CD14-positive monocyte (primary cell): ENCODE data around the gene ARVCF. TPM values are rescaled to one million over a fixed set of nuclear protein-coding genes. Genes with fewer than 3 reads are reported as not detected.

Experiments
- DNase-seq, 3 donors: peaks; one replicate each; pipeline ENCODE4 v3.0.0-alpha.2; 2011 to 2022
- H2AFZ ChIP-seq: 2 replicates; pipeline ENCODE4 v1.6.0; 2012; ENCODE audit warnings: mild to moderate bottlenecking, low read depth, low read length, inconsistent platforms; ENCODE audit not compliant: insufficient read depth, poor library complexity, severe bottlenecking
- H3K27ac ChIP-seq, 2 donors: 1 replicate in 1 of 2; 2 replicates in 1 of 2; pipeline ENCODE4 v1.5.1; 2012 to 2013; ENCODE audit warnings: low read length in 2 of 2, control low read depth in 1 of 2, inconsistent platforms in 1 of 2, low read depth in 1 of 2, mild to moderate bottlenecking in 1 of 2
- H3K27me3 ChIP-seq, 2 donors: one replicate each; pipeline versions ENCODE4 v1.6.0 to v1.6.1; 2011 to 2013; ENCODE audit warnings: low read length in 2 of 2; ENCODE audit not compliant: control insufficient read depth in 2 of 2, insufficient read depth in 2 of 2
- H3K36me3 ChIP-seq, 2 donors: replicated peaks in 1 of 2; 1 replicate in 1 of 2; 2 replicates in 1 of 2; pipeline versions ENCODE4 v1.5.1 to v1.6.1; 2012 to 2013; ENCODE audit warnings: low read length in 2 of 2, control low read depth in 1 of 2, inconsistent platforms in 1 of 2, mild to moderate bottlenecking in 1 of 2; ENCODE audit not compliant: insufficient read depth in 2 of 2, control insufficient read depth in 1 of 2
- H3K4me1 ChIP-seq, 2 donors: 1 replicate in 1 of 2; 2 replicates in 1 of 2; pipeline versions ENCODE4 v1.5.1 to v1.6.1; 2012 to 2013; ENCODE audit warnings: low read length in 2 of 2, control low read depth in 1 of 2, inconsistent platforms in 1 of 2, mild to moderate bottlenecking in 1 of 2, moderate library complexity in 1 of 2; ENCODE audit not compliant: insufficient read depth in 2 of 2, control insufficient read depth in 1 of 2
- H3K4me2 ChIP-seq: replicated peaks from 2 replicates; pipeline ENCODE3; 2012; ENCODE audit warnings: low read length, moderate library complexity, mild to moderate bottlenecking; ENCODE audit not compliant: poor library complexity, severe bottlenecking; ENCODE audit errors: extremely low read depth
- H3K4me3 ChIP-seq, 3 experiments: fragments of 200-600 bp in 1 of 3; sonication (generic) in 1 of 3; replicated peaks in 1 of 3; 1 replicate in 2 of 3; 2 replicates in 1 of 3; pipeline ENCODE4 v1.5.1; 2011 to 2013; ENCODE audit warnings: low read length in 3 of 3, mild to moderate bottlenecking in 3 of 3, control low read depth in 2 of 3, low read depth in 2 of 3, inconsistent platforms in 1 of 3, moderate library complexity in 1 of 3
- H3K79me2 ChIP-seq: 2 replicates; pipeline ENCODE4 v1.6.0; 2012; ENCODE audit warnings: mild to moderate bottlenecking, control low read depth, inconsistent platforms, low read length, moderate library complexity; ENCODE audit not compliant: insufficient read depth
- H3K9ac ChIP-seq: 2 replicates; pipeline ENCODE4 v1.6.0; 2017; ENCODE audit warnings: low read length, mild to moderate bottlenecking; ENCODE audit not compliant: insufficient read depth, poor library complexity, severe bottlenecking
- H3K9me3 ChIP-seq, 2 donors: replicated peaks in 1 of 2; 1 replicate in 1 of 2; 2 replicates in 1 of 2; pipeline versions ENCODE4 v1.5.1 to v1.6.1; 2012 to 2013; ENCODE audit warnings: low read length in 2 of 2, control low read depth in 1 of 2; ENCODE audit not compliant: control insufficient read depth in 1 of 2, insufficient read depth in 1 of 2
- H4K20me1 ChIP-seq: 2 replicates; pipeline ENCODE4 v1.6.0; 2012; ENCODE audit warnings: mild to moderate bottlenecking, low read length, control low read depth, moderate library complexity; ENCODE audit not compliant: insufficient read depth
- H3K27ac Mint-ChIP-seq, 7 donors: one replicate each; pipeline ENCODE4 v1.8.0; 2020; ENCODE audit warnings: mild to moderate bottlenecking in 7 of 7, mixed read lengths in 7 of 7, moderate library complexity in 6 of 7, inconsistent platforms in 2 of 7
- H3K27me3 Mint-ChIP-seq, 3 donors: one replicate each; pipeline ENCODE4 v1.8.0; 2021 to 2022; ENCODE audit warnings: low read depth in 3 of 3, mild to moderate bottlenecking in 3 of 3, mixed read lengths in 3 of 3, moderate library complexity in 3 of 3, inconsistent platforms in 1 of 3
- H3K36me3 Mint-ChIP-seq, 2 donors: one replicate each; pipeline ENCODE4 v1.8.0; 2020; ENCODE audit warnings: mixed read lengths in 2 of 2, inconsistent platforms in 1 of 2, mild to moderate bottlenecking in 1 of 2
- H3K4me1 Mint-ChIP-seq: one replicate; pipeline ENCODE4 v1.8.0; 2020; ENCODE audit warnings: mild to moderate bottlenecking, mixed read lengths
- H3K4me3 Mint-ChIP-seq, 2 donors: one replicate each; pipeline ENCODE4 v1.8.0; 2020; ENCODE audit warnings: mild to moderate bottlenecking in 2 of 2, mixed read lengths in 2 of 2, moderate library complexity in 1 of 2
- H3K9me3 Mint-ChIP-seq, 7 donors: one replicate each; pipeline ENCODE4 v1.8.0; 2020 to 2022; ENCODE audit warnings: mixed read lengths in 7 of 7, mild to moderate bottlenecking in 6 of 7, moderate library complexity in 6 of 7, inconsistent platforms in 2 of 7
- WGBS: methylation state at CpG from one replicate; pipeline ENCODE4 v1.1.5; 2013; ENCODE audit warnings: missing lambda C conversion rate; ENCODE audit not compliant: insufficient coverage; 5-methylcytosine and 5-hydroxymethylcytosine counted together
- intact Hi-C, 2 donors: fragments of 100-400 bp; cut with micrococcal nuclease; formaldehyde crosslinking; loops; one replicate each; pipeline versions ENCODE4 v1.15.0 to v1.15.1; 2023
- polyA plus RNA-seq, 3 donors: library from polyadenylated mRNA; depleted of rRNA in 1 of 3; unstranded in 2 of 3; stranded (reverse) in 1 of 3; fragments of 300-500 nt in 2 of 3; fragments of >200 nt in 1 of 3; fragmentation: Illumina TruSeq in 2 of 3; gene quantifications; 1 replicate in 2 of 3; 2 replicates in 1 of 3; pipeline ENCODE4 v1.2.3, GENCODE V29; 2012 to 2021
- TF ChIP-seq, protein P1 (sequence below): fragments of 200-600 bp; IDR thresholded peaks from one replicate; pipeline ENCODE4 v1.8.0; 2022; ENCODE audit warnings: antibody characterized with exemption, mild to moderate bottlenecking

ARVCF gene
- polyA plus RNA-seq, 3 donors = 0.31 to 2.6 (median 0.44) TPM

GRCh38 chr22:19982991-19983578 is 33.5 kb downstream of the ARVCF start:
- Histone ChIP-seq H2AFZ (no peak overlapping the region), H3K27me3 (peaks cover 0 to 5% of the 10 kb centered on the region in 2 donors), H3K36me3 (no peaks in the 10 kb centered on the region), H3K4me1 (peaks cover 8 to 11% of the 10 kb centered on the region in 2 donors), H3K27ac (no peak overlapping the region), H3K9me3 (no peaks in the 10 kb centered on the region), H3K9ac (no peak overlapping the region), H3K4me3 (no peak overlapping the region), H4K20me1 (no peaks in the 10 kb centered on the region), H3K79me2 (no peaks in the 10 kb centered on the region), H3K4me2 (no peak overlapping the region)
- Mint-ChIP-seq H3K36me3 (no peaks in the 10 kb centered on the region), H3K4me3 (no peak overlapping the region), H3K27ac (peak overlapping the region in 1 of 7 donors; percentile 41), H3K27me3 (peaks cover 4 to 13% (median 10%) of the 10 kb centered on the region in 3 donors), H3K4me1 (peaks cover 4% of the 10 kb centered on the region), H3K9me3 (peaks cover 0 to 3% (median 0%) of the 10 kb centered on the region in 7 donors)
- TF ChIP-seq, protein P1, sequence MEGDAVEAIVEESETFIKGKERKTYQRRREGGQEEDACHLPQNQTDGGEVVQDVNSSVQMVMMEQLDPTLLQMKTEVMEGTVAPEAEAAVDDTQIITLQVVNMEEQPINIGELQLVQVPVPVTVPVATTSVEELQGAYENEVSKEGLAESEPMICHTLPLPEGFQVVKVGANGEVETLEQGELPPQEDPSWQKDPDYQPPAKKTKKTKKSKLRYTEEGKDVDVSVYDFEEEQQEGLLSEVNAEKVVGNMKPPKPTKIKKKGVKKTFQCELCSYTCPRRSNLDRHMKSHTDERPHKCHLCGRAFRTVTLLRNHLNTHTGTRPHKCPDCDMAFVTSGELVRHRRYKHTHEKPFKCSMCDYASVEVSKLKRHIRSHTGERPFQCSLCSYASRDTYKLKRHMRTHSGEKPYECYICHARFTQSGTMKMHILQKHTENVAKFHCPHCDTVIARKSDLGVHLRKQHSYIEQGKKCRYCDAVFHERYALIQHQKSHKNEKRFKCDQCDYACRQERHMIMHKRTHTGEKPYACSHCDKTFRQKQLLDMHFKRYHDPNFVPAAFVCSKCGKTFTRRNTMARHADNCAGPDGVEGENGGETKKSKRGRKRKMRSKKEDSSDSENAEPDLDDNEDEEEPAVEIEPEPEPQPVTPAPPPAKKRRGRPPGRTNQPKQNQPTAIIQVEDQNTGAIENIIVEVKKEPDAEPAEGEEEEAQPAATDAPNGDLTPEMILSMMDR = no peak
- intact Hi-C loops = no loop called here
- no peak for DNase-seq
- WGBS = 96% methylated on average over 8 of the region's 8 CpGs

GRCh38 chr22:19981961-19982920 is 34.4 kb downstream of the ARVCF start:
- H3K36me3 ChIP-seq = no peaks in the 10 kb centered on the region

More at GRCh38 chr22:19981961-19982920, 34.4 kb downstream of the ARVCF start:
- intact Hi-C loops = no loop called here
- TF ChIP-seq, protein P1 = no peak
- Mint-ChIP-seq H3K4me3 (no peak overlapping the region), H3K4me1 (peaks cover 4% of the 10 kb centered on the region), H3K27me3 (peaks cover 7 to 11% (median 10%) of the 10 kb centered on the region in 3 donors), H3K27ac (no peak overlapping the region), H3K9me3 (no peaks in the 10 kb centered on the region), H3K36me3 (no peaks in the 10 kb centered on the region)
- no peak for DNase-seq
- Histone ChIP-seq H3K79me2 (no peaks in the 10 kb centered on the region), H3K4me3 (no peak overlapping the region), H4K20me1 (no peaks in the 10 kb centered on the region), H3K9ac (no peak overlapping the region), H3K4me2 (no peak overlapping the region), H3K27ac (no peak overlapping the region), H3K27me3 (peaks cover 0 to 5% of the 10 kb centered on the region in 2 donors), H3K4me1 (peaks cover 8 to 11% of the 10 kb centered on the region in 2 donors), H3K9me3 (no peaks in the 10 kb centered on the region), H2AFZ (no peak overlapping the region)
- 93% methylated on average over 9 of the region's 16 CpGs for WGBS
